SW480 (cell line): ENCODE measurements around the gene ELOVL7.
"Not testable (repeated sequence)": the region's sequence is repeated elsewhere in the genome, so short reads cannot be mapped to it uniquely, and the experiment has no call there.

Experiments used
- DNase-seq: peaks from one replicate; pipeline ENCODE4 v3.0.0-alpha.2; 2016; ENCODE audit warnings: low spot score

ELOVL7 gene

GRCh38 chr5:60843936-60844905 is at the start of gene ELOVL7:
ELOVL7 (minus strand) TSS chr5:60844269; CDS start chr5:60787397, 56,872 bp downstream.
- DNase-seq = peak; percentile 85

GRCh38 chr5:60893521-60893920 is 49.5 kb upstream of the ELOVL7 start:
- no peak for DNase-seq

DNA sequence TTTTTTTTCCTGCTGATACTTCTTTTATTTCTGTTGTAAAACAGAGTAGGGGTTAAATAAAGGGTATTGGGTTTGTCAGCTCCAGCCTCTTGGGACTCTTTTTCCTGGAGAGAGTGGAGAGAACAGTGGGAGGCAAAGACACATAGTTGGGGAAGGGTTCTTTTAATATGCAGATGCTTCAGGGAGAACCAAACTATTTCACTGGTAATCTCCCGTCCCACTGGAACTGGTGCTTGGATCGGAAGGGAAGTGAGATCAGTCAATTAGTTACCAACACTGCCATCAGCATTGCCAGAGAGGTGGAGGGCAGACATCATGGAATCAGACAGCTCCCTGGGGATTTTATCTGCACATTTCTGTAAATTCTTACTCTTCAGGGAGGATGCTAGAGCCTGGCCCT is 47.6 kb upstream of the ELOVL7 start:
- DNase-seq = no peak

DNA sequence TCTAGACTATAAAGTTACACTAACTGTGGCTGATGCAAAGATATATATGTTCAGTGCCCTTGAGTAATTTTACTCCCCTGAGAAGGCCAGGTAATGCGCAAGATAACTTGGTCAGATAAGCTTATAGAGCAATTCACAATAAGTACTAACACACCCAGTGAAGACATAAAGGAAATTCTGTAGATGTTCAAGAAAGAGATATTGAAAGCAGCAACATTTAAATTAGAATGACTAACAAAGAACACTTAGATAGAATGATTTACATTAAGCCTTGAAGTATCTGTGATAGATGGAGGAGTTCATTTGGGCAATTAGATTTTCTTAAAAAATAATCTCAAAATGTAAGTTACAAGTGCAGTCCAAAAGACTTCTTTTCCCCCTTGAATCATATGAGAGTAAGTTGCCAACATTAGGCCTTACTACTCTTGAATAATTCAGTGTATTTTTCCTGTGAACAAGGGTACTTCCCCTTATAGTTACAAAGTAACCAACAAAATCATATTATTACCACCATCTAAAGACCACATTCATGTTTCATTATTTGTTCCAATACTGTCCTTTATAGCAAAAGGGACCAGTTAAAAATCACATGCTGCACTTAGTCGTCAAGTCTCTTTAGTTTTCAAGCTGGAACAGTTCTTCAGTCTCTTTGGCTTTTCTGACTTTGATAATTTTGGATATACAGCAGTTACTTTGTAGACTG is 44.4 kb upstream of the ELOVL7 start:
- no peak for DNase-seq

DNA sequence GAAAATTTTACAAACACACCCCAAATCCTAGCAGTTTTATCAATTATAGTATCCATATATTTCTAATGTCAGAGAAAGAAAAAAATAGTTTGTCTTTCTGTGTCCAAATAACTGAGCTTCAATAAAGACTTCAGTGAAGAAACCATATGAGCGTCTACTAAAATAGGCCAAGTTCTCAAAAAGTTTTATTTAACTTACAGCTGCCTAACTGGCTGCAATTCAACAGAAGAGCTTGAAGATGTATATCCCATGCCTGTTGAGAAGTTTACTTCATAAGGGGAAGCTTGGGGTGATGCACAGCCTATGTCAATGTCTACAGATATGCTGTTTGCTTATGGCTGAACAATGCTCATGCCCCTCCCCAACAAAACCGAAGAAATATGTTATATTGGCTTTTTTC is 43.7 kb upstream of the ELOVL7 start:
- DNase-seq = no peak

DNA sequence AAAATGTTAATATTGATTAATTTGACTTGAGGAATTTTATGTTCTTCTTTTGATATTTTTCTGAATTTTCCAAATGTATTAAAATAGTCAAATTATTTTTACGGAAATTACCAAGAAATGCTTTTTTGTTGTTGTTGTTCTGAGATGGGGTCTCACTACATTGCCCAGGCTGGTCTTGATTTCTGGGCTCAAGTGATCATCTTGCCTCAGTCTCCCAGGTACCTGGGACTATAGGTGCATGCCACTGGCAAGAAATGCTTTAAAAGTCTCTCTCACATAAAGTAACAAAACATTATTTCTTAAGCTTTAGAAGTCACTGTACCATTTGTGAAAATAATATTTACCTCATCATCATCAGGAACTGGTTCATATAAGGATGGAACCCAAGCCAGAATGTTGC is 43.0 kb upstream of the ELOVL7 start:
- DNase-seq = no peak

DNA sequence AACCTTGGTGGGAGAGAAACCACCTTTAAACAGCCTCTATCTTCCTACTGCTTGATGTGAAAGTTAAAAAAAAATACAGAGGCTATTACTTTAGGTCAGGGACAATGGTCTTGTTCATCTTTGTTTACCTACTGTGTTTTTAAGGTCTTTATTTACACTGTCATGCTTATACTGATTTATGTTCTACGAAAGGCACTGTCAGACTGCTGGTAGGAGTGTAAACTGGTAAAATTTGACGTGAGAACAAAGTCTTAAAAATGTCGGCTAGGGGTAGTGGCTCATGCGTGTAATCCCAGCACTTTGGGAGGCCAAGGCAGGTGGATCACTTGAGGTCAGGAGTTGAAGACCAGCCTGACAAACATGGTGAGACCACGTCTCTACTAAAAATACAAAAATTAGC is 42.1 kb upstream of the ELOVL7 start:
- no peak for DNase-seq

GRCh38 chr5:60883229-60883628 is 39.2 kb upstream of the ELOVL7 start:
- no peak for DNase-seq

GRCh38 chr5:60872892-60873291 is 28.8 kb upstream of the ELOVL7 start:
- no peak for DNase-seq

DNA sequence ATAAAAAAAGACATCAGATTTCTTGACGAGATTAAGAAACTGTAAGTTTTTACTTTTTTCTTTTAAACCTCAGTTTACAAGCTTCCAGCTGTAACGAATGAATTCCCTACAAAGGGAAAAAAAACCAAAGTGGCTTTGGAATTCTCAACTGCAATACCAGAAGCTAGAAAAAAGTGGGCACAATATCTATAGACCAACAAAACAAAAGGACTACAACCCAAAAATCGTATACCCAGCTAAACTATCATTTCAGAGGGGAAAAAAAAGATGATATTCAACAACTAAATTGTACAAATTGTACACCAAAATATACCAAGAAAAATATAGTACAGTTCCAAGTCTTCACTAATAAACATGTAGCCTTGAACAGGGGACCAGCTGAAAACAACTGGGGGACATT is 26.8 kb upstream of the ELOVL7 start:
- DNase-seq = no peak

- not testable (repeated sequence) for DNase-seq
Measured at GRCh38 chr5:60860572-60860971, 16.5 kb upstream of the ELOVL7 start.

- no peak for DNase-seq
Measured at GRCh38 chr5:60856066-60856465, 12.0 kb upstream of the ELOVL7 start.

DNA sequence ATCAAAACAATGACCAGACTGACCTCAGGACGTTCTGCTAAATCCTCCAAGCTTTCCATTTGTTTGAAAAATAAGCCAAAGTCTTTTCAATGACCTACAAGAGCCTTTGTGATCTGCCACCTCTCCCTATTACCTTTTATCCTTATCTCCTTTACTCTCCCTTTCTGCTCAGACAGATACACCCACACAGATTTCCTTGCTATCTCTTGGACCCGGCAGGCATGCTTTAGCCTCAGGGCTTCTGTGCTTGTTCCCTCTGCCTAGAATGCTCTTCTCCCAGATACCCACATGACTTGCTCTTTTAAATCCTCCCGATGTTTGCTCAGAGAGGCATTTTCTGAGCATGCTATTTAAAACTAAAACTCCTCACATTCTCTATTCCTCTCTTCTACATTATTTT is 8.9 kb upstream of the ELOVL7 start:
- DNase-seq = no peak

GRCh38 chr5:60852317-60852716 is 8.2 kb upstream of the ELOVL7 start:
- no peak for DNase-seq

DNA sequence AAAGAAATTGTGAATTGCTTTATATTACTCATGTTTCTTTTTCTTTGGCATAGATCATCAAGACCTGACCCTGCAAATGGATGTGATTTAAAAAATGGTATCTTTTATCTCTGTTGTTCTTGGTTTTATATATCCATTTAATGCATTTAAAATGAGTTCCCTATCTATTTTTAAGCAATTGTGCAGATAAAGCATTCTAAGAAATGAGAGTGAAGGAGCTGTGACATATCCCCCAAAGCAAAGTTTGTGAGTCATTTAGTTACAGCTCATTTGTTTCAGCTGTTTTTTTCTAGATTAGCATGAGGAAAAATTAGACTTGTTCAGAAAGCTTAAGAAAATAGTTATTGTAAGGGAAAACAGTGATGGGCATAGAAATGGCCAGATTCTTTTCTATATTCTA is 7.6 kb upstream of the ELOVL7 start:
- DNase-seq = no peak

DNA sequence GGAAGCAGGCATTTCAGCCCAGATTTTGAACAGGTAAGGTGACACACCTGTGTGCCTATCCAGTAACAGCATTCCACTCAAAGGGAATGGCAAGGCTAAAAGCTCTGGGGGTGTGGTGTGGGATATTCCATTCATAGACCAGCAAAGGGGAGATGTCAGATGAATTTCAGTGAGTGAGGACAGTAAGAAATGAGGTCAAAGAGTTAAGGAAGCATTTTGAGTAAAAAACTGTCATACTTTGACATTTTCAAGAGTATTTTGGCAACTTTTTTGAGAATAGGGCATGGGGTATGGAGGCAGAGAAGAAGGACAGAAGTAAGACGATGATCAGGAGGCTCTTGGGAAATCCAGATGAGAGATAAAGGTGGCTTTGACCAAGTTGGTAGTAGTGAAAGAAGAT is 2.2 kb upstream of the ELOVL7 start:
- DNase-seq = no peak

GRCh38 chr5:60843386-60843935 is 608 bp downstream of the ELOVL7 start:
- peak; percentile 35 for DNase-seq

- no peak for DNase-seq
Measured at GRCh38 chr5:60842871-60843385, 1.1 kb downstream of the ELOVL7 start.

- no peak for DNase-seq
Measured at GRCh38 chr5:60841361-60841760, 2.7 kb downstream of the ELOVL7 start.

DNA sequence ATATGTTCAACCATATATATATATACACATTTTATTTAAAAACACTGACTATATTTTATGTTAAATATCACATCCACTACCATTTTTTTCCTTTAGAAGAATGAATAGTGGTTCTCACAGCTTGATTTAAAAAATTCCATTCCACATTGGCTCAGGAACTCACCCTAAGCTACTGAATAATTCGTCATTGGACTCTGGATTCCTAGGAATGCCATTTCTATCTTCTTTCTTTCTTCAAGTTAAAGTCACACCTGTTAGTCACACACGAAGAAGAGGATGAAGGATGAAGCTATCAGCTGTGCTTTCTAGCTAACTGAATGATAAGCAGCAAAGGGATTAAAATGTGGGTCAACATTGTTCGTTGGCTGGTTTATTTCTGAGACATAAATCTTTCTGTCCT is 7.9 kb downstream of the ELOVL7 start:
- DNase-seq = no peak

DNA sequence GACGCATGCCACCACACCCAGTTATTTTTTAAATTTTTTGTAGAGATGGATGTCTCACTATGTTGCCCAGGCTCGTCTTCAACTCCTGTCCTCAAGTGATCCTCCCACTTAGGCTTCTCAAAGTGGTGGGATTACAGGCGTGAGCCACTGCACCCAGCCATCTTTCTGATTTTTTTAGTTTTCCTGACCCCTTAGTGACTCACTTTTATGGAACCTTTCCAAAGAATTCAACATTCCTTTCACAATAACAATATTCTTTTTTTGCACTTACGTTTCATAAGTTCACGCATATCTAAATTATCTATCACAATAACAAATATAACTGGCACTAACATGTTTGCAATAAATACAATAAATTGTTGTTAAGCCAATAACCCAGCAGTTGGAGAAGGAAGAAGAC is 8.5 kb downstream of the ELOVL7 start:
- DNase-seq = no peak

DNA sequence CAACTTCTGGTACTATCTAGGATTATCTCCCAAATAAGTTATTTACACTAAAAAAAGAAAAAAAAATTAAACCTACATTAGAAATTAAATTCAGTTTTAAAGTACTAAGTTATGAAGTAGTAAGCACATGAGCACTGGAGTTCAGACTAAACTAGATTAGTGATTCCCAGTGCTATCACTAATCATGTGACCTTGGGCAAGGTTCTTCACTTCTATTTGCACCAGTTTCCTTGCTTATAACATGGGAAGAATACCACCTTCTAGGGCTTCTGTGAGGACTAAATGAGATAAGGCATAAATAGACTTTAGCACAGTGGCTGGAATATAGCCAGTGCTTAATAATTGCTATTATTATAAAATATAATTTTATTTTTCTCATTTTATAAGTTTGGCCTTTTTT is 10.5 kb downstream of the ELOVL7 start:
- DNase-seq = no peak
